Esophagus muscularis mucosa (tissue), 4 donors: ENCODE data around the gene MAGI1. TPM values are rescaled to one million over a fixed set of nuclear protein-coding genes. Genes with fewer than 3 reads are reported as not detected.

ENCODE experiments used
- DNase-seq: peaks from one replicate; pipeline ENCODE4 v3.0.0-alpha.2; 2017; ENCODE audit errors: extremely low spot score
- H3K27ac ChIP-seq, 4 donors: fragments of 200-600 bp; sonication (generic); replicated peaks in 1 of 4; 1 replicate in 3 of 4; 2 replicates in 1 of 4; pipeline ENCODE4 v1.5.1; 2016 to 2019; ENCODE audit warnings: mild to moderate bottlenecking in 1 of 4
- H3K27me3 ChIP-seq, 4 donors: fragments of 200-600 bp; sonication (generic); one replicate each; pipeline versions ENCODE4 v1.5.1 to v1.6.0; 2016 to 2019
- H3K36me3 ChIP-seq, 4 donors: fragments of 200-600 bp; sonication (generic); one replicate each; pipeline ENCODE4 v1.5.1; 2016 to 2019
- H3K4me1 ChIP-seq, 4 donors: fragments of 200-600 bp; sonication (generic); one replicate each; pipeline ENCODE4 v1.5.1; 2016 to 2019
- H3K4me3 ChIP-seq, 4 donors: fragments of 200-600 bp; sonication (generic); 1 replicate in 2 of 4; 2 replicates in 2 of 4; pipeline ENCODE4 v1.5.1; 2016 to 2019; ENCODE audit warnings: mild to moderate bottlenecking in 4 of 4, moderate library complexity in 1 of 4
- H3K9me3 ChIP-seq, 4 donors: fragments of 200-600 bp; sonication (generic); 1 replicate in 3 of 4; 2 replicates in 1 of 4; pipeline ENCODE4 v1.5.1; 2016 to 2019
- EP300 ChIP-seq: sonication (generic); formaldehyde crosslinking; IDR thresholded peaks from one replicate; pipeline ENCODE4 v1.6.1; 2017; ENCODE audit warnings: antibody characterized with exemption
- POLR2A ChIP-seq: fragments of 450-650 bp; IDR thresholded peaks from one replicate; pipeline ENCODE4 v1.6.1; 2017; ENCODE audit warnings: antibody characterized with exemption, moderate library complexity, mild to moderate bottlenecking, low read depth
- POLR2AphosphoS5 ChIP-seq, 2 donors: sonication (generic); formaldehyde crosslinking; IDR thresholded peaks; one replicate each; pipeline ENCODE4 v1.6.1; 2017; ENCODE audit warnings: antibody characterized with exemption in 2 of 2
- WGBS: methylation state at CpG from one replicate; pipeline ENCODE4 v1.1.5; 2018; 5-methylcytosine and 5-hydroxymethylcytosine counted together
- intact Hi-C: fragments of 100-400 bp; cut with DNase I; formaldehyde crosslinking; loops from one replicate; pipeline ENCODE4 v1.15.1; 2023
- total RNA-seq, 4 donors: library from RNA; depleted of rRNA; stranded (reverse); fragments of >200 nt; gene quantifications; one replicate each; pipeline versions ENCODE4 v1.1.0 to v1.2.1, GENCODE V29; 2016
- TF ChIP-seq, protein P1 (sequence below), 3 experiments: fragments of 200-600 bp in 2 of 3; fragments of 450-650 bp in 1 of 3; sonication (generic) in 2 of 3; IDR thresholded peaks; one replicate each; pipeline ENCODE4 v1.5.1; 2017 to 2019; ENCODE audit warnings: antibody characterized with exemption in 3 of 3, mild to moderate bottlenecking in 2 of 3, moderate library complexity in 1 of 3

Gene MAGI1
- total RNA-seq, 4 donors from 2014 or later, result 17.1 to 35.1 (median 25.2) TPM

- H3K27ac ChIP-seq, result peak overlapping the region in 1 of 4 donors; percentile 11
Measured at GRCh38 chr3:65408531-65409175, 630.1 kb downstream of the MAGI1 start.

GRCh38 chr3:65406470-65406869 is 632.2 kb downstream of the MAGI1 start:
- H3K4me3 ChIP-seq, result no peak overlapping the region
- no peaks in the 10 kb centered on the region for H3K9me3 ChIP-seq
- peaks cover 0 to 11% (median 0%) of the 10 kb centered on the region in 4 donors for H3K4me1 ChIP-seq
- H3K36me3 ChIP-seq, result no peaks in the 10 kb centered on the region
- H3K27ac ChIP-seq, result no peak overlapping the region
- H3K27me3 ChIP-seq, result no peaks in the 10 kb centered on the region
- no peak for TF ChIP-seq POLR2A
- no peak for TF ChIP-seq POLR2AphosphoS5 (IDR thresholded peaks at IDR 0.05)
- TF ChIP-seq, protein P1, sequence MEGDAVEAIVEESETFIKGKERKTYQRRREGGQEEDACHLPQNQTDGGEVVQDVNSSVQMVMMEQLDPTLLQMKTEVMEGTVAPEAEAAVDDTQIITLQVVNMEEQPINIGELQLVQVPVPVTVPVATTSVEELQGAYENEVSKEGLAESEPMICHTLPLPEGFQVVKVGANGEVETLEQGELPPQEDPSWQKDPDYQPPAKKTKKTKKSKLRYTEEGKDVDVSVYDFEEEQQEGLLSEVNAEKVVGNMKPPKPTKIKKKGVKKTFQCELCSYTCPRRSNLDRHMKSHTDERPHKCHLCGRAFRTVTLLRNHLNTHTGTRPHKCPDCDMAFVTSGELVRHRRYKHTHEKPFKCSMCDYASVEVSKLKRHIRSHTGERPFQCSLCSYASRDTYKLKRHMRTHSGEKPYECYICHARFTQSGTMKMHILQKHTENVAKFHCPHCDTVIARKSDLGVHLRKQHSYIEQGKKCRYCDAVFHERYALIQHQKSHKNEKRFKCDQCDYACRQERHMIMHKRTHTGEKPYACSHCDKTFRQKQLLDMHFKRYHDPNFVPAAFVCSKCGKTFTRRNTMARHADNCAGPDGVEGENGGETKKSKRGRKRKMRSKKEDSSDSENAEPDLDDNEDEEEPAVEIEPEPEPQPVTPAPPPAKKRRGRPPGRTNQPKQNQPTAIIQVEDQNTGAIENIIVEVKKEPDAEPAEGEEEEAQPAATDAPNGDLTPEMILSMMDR (IDR thresholded peaks at IDR 0.05), result no peak
- TF ChIP-seq EP300, result no peak
- 92% methylated on average over 4 of the region's 4 CpGs for WGBS
- DNase-seq, result no peak
- intact Hi-C loops, result no loop called here

More at GRCh38 chr3:65408531-65409175, 630.1 kb downstream of the MAGI1 start:
- no peak for TF ChIP-seq POLR2AphosphoS5 (IDR thresholded peaks at IDR 0.05)
- no peak for TF ChIP-seq EP300
- TF ChIP-seq POLR2A, result no peak
- TF ChIP-seq, protein P1 (IDR thresholded peaks at IDR 0.05), result no peak
- Histone ChIP-seq H3K9me3 (no peaks in the 10 kb centered on the region), H3K36me3 (no peaks in the 10 kb centered on the region), H3K4me1 (peaks cover 9 to 26% (median 13%) of the 10 kb centered on the region in 4 donors), H3K27me3 (no peaks in the 10 kb centered on the region), H3K4me3 (no peak overlapping the region)
- DNase-seq, result no peak
- WGBS, result 80% methylated on average over 6 of the region's 6 CpGs
- intact Hi-C loops, result no loop called here

GRCh38 chr3:65402597-65402996 is 636.1 kb downstream of the MAGI1 start:
- intact Hi-C loops, result no loop called here
- WGBS, result 83% methylated on average over 7 of the region's 7 CpGs
- no peak overlapping the region for H3K27ac ChIP-seq

GRCh38 chr3:65401359-65402305 is 637.1 kb downstream of the MAGI1 start:
- H3K9me3 ChIP-seq, result no peaks in the 10 kb centered on the region
- no peaks in the 10 kb centered on the region for H3K4me1 ChIP-seq
- H3K36me3 ChIP-seq, result no peaks in the 10 kb centered on the region
- TF ChIP-seq EP300 (no peak), POLR2A (no peak), POLR2AphosphoS5 (IDR thresholded peaks at IDR 0.05) (no peak)
- TF ChIP-seq, protein P1 (IDR thresholded peaks at IDR 0.05), result no peak
- H3K27ac ChIP-seq, result no peak overlapping the region
- no peak for DNase-seq
- H3K4me3 ChIP-seq, result no peak overlapping the region
- WGBS, result 65% methylated on average over 10 of the region's 10 CpGs
- H3K27me3 ChIP-seq, result no peaks in the 10 kb centered on the region
- intact Hi-C loops, result no loop called here

More at GRCh38 chr3:65402597-65402996, 636.1 kb downstream of the MAGI1 start:
- H3K4me1 ChIP-seq, result no peaks in the 10 kb centered on the region
- DNase-seq, result no peak
- no peaks in the 10 kb centered on the region for H3K9me3 ChIP-seq
- H3K27me3 ChIP-seq, result no peaks in the 10 kb centered on the region
- no peaks in the 10 kb centered on the region for H3K36me3 ChIP-seq
- no peak for TF ChIP-seq POLR2A
- TF ChIP-seq EP300, result no peak
- TF ChIP-seq POLR2AphosphoS5 (IDR thresholded peaks at IDR 0.05), result no peak
- TF ChIP-seq, protein P1 (IDR thresholded peaks at IDR 0.05), result no peak
- H3K4me3 ChIP-seq, result no peak overlapping the region
